Thoracic aorta (tissue), 2 donors: ENCODE data around the gene GALNT2. TPM values are rescaled to one million over a fixed set of nuclear protein-coding genes. Genes with fewer than 3 reads are reported as not detected.

ENCODE experiments used
- ATAC-seq: fragments of 150-250 bp; one replicate; pipeline ENCODE4 v1.8.0; 2017; ENCODE audit warnings: low read depth; ENCODE audit not compliant: insufficient number of reproducible peaks, low FRiP score
- DNase-seq: peaks from one replicate; pipeline ENCODE4 v3.0.0-alpha.2; 2020; ENCODE audit warnings: low spot score
- H3K27ac ChIP-seq, 2 donors: fragments of 200-600 bp; sonication (generic); 1 replicate in 1 of 2; 2 replicates in 1 of 2; pipeline ENCODE4 v1.5.1; 2016; ENCODE audit warnings: mild to moderate bottlenecking in 2 of 2, moderate library complexity in 2 of 2
- H3K27me3 ChIP-seq: fragments of 200-600 bp; sonication (generic); replicated peaks from 2 replicates; pipeline ENCODE4 v1.6.0; 2016; ENCODE audit warnings: mild to moderate bottlenecking; ENCODE audit not compliant: insufficient read depth
- H3K36me3 ChIP-seq: fragments of 200-600 bp; sonication (generic); one replicate; pipeline ENCODE4 v1.5.1; 2016
- H3K4me1 ChIP-seq, 2 donors: fragments of 200-600 bp; sonication (generic); 1 replicate in 1 of 2; 2 replicates in 1 of 2; pipeline versions ENCODE4 v1.5.1 to v1.6.0; 2016; ENCODE audit warnings: low read depth in 2 of 2, mild to moderate bottlenecking in 1 of 2; ENCODE audit not compliant: control insufficient read depth in 1 of 2
- H3K4me3 ChIP-seq: fragments of 200-600 bp; sonication (generic); 2 replicates; pipeline ENCODE4 v1.5.1; 2016; ENCODE audit warnings: mild to moderate bottlenecking
- H3K9me3 ChIP-seq: fragments of 200-600 bp; sonication (generic); 2 replicates; pipeline ENCODE4 v1.5.1; 2016
- CTCF ChIP-seq: fragments of 200-600 bp; sonication (generic); IDR thresholded peaks from one replicate; pipeline ENCODE4 v1.5.1; 2019; ENCODE audit warnings: antibody characterized with exemption
- total RNA-seq, 2 donors: library from RNA; depleted of rRNA; stranded (reverse); fragments of >200 nt; gene quantifications; one replicate each; pipeline versions ENCODE4 v1.1.0 to v1.2.3, GENCODE V29; 2016

GALNT2 gene
- total RNA-seq, result 100 to 1,000 TPM; 113 to 148 TPM

GRCh38 chr1:230066466-230067404 lies at the start of gene GALNT2:
GALNT2 (plus strand) TSS chr1:230067238; CDS start chr1:230067281, 43 bp downstream.
- Histone ChIP-seq H3K36me3 (no peaks in the 10 kb centered on the region), H3K9me3 (no peaks in the 10 kb centered on the region), H3K27ac (peak within 1 kb of the TSS; percentile 93 to 96), H3K4me3 (peak within 1 kb of the TSS; percentile 100), H3K27me3 (no peaks in the 10 kb centered on the region), H3K4me1 (peaks cover 18 to 42% of the 10 kb centered on the region in 2 donors)
- TF ChIP-seq CTCF, result no peak
- ATAC-seq (peak; percentile 75), DNase-seq (peak; percentile 36)

- TF ChIP-seq CTCF, result no peak
- H3K27me3 ChIP-seq, result no peaks in the 10 kb centered on the region
- H3K36me3 ChIP-seq, result no peaks in the 10 kb centered on the region
- H3K9me3 ChIP-seq, result no peaks in the 10 kb centered on the region
- H3K27ac ChIP-seq, result no peak overlapping the region
- H3K4me3 ChIP-seq, result no peak overlapping the region
- ATAC-seq (no peak), DNase-seq (no peak)
- no peaks in the 10 kb centered on the region for H3K4me1 ChIP-seq
These were observed 46.6 kb upstream of the GALNT2 start for GRCh38 chr1:230020451-230020850.

- no peak overlapping the region for H3K4me3 ChIP-seq
- H3K27ac ChIP-seq, result no peak overlapping the region
These were observed 44.2 kb upstream of the GALNT2 start for GRCh38 chr1:230022666-230023380.

DNA sequence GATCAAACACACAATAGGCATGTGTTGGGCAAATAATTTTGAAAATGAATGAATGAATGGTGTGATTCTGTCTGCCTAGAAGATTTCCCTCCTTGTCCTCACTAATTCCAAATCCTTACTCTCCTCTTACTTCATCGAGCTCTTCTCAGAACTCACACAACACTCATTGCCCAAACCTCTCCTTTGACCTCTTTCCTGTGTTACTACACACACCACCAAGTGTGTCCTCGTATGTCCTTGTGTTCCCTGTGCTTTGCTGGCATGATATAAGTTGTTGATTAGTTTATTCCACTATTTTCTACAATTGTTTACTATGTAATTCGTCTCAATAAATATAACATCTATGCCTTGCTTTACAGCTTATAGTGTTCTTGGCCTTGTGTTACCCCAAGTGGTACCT lies 41.4 kb upstream of the GALNT2 start:
- no peaks in the 10 kb centered on the region for H3K27me3 ChIP-seq
- H3K36me3 ChIP-seq, result no peaks in the 10 kb centered on the region
- ATAC-seq (no peak), DNase-seq (no peak)
- no peak for TF ChIP-seq CTCF
- H3K27ac ChIP-seq, result no peak overlapping the region
- no peaks in the 10 kb centered on the region for H3K4me1 ChIP-seq
- H3K9me3 ChIP-seq, result no peaks in the 10 kb centered on the region
- no peak overlapping the region for H3K4me3 ChIP-seq

More at GRCh38 chr1:230022666-230023380, 44.2 kb upstream of the GALNT2 start:
- Histone ChIP-seq H3K9me3 (no peaks in the 10 kb centered on the region), H3K27me3 (no peaks in the 10 kb centered on the region), H3K36me3 (no peaks in the 10 kb centered on the region), H3K4me1 (no peaks in the 10 kb centered on the region)
- ATAC-seq (no peak), DNase-seq (no peak)
- no peak for TF ChIP-seq CTCF

- Histone ChIP-seq H3K36me3 (no peaks in the 10 kb centered on the region), H3K9me3 (no peaks in the 10 kb centered on the region), H3K4me3 (no peak overlapping the region), H3K27ac (no peak overlapping the region), H3K4me1 (no peaks in the 10 kb centered on the region), H3K27me3 (no peaks in the 10 kb centered on the region)
- ATAC-seq (no peak), DNase-seq (no peak)
- no peak for TF ChIP-seq CTCF
These were observed 40.9 kb upstream of the GALNT2 start for GRCh38 chr1:230026139-230026538.
